ENCODE measurements around the gene NANOS1.
A peak's percentile ranks its signal among the peaks of the same experiment; 100 is the strongest.

NANOS1 gene

GRCh38 chr10:119061926-119062325 is 32.4 kb downstream of the NANOS1 start:
- DNase-seq: no peak

GRCh38 chr10:119070395-119071165 is 41.1 kb downstream of the NANOS1 start:
- no peak for DNase-seq

GRCh38 chr10:119073584-119073983 is 44.1 kb downstream of the NANOS1 start:
- no peak for DNase-seq

GRCh38 chr10:119078422-119079179 is 49.1 kb downstream of the NANOS1 start:
- no peak for DNase-seq

- DNase-seq: peak; percentile 74
These were observed 50.3 kb downstream of the NANOS1 start for GRCh38 chr10:119079599-119080520.

GRCh38 chr10:119080521-119081259 is 51.2 kb downstream of the NANOS1 start, which contains the start of gene EIF3A:
Gene EIF3A (minus strand): TSS chr10:119080817. CDS start chr10:119080676, 141 bp downstream.
- peak; percentile 90 for DNase-seq

All from stimulated activated CD4-positive, alpha-beta T cell treated with anti-CD3 and anti-CD28 coated beads, Interleukin-1b, Interleukin-23, amount 100 ng/mL, for 48 hours (primary cell).